HG03039 (cell line): Measurements from ENCODE around the gene ZAP70.
"Not testable (repeated sequence)": the region's sequence is repeated elsewhere in the genome, so short reads cannot be mapped to it uniquely, and the experiment has no call there.

Experiments used
- ATAC-seq: cut with Tn5 transposase; IDR thresholded peaks from one replicate; pipeline ENCODE4 v1.9.1; 2021; ENCODE audit warnings: mild to moderate bottlenecking, moderate library complexity; ENCODE audit not compliant: unreplicated experiment

Gene ZAP70

DNA sequence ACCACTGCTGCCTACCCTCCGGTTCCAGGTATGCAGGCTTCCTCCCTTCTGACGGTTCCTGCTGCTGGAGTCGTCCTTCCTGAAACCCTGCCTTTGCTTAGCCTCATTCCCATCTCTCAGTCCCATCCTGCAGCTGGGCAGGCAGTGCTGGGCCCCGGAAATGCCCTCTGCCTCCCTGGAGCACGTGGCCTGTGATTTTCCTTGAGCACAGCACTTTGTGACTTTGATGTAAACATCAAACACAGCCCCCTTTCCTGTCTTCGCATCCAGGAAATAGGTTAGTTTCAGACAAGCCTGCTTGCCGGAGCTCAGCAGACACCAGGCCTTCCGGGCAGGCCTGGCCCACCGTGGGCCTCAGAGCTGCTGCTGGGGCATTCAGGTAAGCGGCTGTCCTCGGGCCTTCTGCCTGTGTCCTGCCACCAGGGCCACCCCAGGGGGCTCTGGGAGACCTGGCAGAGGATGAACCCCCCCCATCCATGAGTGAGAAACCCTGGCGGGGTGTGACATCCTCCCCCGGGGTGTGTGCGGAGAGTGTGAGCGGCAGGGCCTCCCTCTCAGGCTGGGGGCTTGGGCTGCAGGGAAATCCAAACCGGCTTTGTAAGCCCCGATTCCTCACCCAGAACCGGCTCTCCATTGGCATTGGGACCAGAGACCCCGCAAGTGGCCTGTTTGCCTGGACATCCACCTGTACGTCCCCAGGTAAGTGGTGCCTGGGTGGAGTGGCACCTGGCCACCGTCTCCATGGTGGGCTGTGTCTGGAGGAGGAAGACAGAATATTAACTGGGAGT lies at the start of gene ZAP70:
ZAP70 (plus strand) TSS at position 281 of the 788 bp plus-strand sequence. CDS start 10,461 bp downstream, outside the sequence.
- no peak for ATAC-seq

DNA sequence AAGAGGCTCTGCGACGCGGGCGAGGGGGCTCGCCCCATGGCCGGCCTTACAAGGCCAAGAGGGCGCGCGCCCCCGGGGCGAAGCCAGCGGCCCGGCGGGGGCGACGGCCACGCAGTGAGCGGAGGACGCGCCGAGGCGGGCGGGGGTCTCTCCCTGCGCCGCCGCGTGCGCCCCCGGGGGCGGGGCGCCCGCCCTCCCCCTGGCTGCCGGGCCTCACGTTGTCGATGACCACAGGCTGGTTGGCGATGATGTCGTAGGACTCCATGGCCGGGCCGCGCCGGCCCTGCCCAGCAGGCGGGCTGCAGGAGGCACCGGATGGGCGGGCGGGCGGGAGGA lies 49.8 kb upstream of the ZAP70 start:
- no peak for ATAC-seq

GRCh38 chr2:97663962-97664635 lies 49.3 kb upstream of the ZAP70 start, which contains the start of gene ACTR1B:
ACTR1B (minus strand) TSS chr2:97664044; CDS start chr2:97663890, 154 bp downstream.
- ATAC-seq = peak; percentile 86

DNA sequence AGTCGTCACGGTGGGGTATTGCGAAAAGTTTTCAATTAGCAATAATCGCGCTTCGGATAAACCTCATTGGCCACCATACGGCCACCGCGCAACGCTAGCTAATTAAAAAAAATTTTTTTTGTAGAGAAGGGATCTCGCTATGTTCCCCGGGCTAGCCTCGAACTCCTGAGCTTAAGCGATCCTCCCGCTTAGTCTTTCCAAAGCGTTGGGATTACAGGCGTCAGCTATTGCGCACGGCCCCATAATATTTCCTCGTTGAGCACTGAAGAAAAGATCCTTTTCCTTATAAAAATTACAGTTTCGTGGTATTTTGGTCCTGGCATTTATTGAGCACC lies 48.8 kb upstream of the ZAP70 start:
- no peak for ATAC-seq

- no peak for ATAC-seq
Observed at GRCh38 chr2:97669448-97669847, 43.9 kb upstream of the ZAP70 start, which contains the start of gene C2orf92. C2orf92 (plus strand) TSS chr2:97669713; CDS start chr2:97669789, 76 bp downstream.

DNA sequence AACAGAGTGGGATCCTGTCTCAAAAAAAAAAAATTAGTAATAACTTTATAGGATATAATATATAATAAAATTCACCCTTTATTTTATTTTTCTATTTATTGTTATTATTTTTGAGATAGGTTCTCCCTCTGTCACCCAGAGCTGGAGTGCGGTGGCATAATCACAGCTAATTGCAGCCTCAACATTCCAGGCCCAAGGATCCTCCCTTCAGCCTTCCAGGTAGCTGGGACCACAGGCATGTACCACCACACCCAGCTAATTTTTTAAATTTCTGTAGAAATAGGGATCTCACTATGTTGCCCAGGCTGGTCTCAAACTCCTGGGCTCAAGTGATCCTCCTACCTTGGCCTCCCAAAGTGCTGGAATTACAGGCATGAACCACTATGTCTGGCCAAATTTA lies 42.9 kb upstream of the ZAP70 start:
- ATAC-seq = no peak

DNA sequence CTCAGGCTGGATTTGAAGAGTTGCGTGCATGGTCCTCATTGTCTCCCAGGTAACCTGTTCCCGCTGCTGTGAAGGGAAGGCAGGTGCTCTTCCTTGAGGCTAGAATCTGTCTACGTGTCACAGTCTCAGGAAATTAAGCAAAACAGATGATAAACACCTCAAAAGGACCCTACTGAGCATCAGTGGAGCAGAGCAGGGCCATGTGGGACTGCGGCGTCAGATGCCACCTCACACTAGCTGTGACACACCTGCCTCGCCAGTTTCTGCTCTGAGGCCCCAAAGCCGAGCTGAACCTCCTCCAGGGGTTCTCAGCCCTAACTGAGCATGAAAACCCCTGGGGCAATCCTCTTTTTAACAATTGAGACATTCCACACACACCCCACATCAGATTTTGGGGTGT lies 41.9 kb upstream of the ZAP70 start:
- ATAC-seq = no peak

DNA sequence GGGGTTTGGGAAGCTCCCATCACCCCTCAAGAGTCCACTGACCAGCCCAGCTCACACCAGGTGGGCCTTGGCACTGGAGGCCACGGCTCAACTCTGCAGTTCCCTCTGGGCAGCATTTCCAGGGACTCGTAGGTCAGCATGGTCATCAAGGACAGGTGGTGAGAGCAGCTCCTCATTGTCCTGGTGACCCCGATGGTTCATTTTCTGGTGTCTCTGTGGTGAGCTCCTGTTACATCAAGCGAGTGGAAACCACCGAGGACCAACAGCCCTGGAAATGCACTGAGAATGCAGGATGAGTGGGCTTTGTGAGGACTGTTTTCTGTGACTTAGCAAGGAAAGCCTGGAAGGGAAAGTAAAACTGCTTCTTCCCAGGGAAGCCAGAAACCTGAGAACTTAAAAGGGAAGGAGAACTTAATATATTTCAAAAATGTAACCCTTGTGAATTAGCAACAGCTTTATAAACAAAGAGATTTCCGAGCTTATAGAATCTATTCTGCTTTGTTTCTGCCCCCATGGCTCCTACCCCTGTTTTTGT lies 40.7 kb upstream of the ZAP70 start:
- ATAC-seq = not testable (repeated sequence)

DNA sequence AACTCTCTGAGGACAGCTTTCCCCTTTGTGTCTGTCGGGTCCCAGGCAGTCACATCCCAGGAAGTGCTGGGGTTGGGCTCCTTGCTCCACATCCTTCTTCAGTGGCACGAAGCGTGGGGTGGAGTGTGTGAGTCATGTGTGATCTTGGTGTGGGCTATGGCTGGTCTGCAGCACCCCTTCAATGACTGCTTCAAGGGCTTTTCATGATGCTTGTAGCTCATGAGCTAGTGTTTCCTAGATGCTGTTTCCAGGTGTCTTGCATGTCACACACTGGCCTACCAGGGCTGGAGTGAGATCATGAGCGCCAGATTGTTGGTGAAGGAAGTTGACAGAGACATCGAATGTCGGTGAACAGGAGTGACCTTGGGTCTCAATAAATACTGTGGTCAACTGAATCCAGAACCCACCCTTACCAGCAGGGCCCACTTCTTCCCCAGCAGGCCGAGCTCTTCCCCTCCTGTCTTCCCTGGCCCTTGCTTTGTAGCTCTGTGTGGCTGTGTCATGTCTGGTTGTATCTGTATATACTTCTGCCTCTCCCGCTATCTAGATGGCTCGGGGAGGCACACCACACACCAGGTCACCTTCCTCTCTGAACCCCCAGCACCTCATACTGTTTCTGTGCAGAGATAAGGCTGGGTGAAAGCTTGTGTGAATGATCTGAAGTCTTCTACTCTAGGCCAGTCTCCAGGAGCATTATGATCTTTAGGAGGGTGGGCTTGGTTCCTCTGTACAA lies 40.0 kb upstream of the ZAP70 start:
- no peak for ATAC-seq

- ATAC-seq = no peak
Observed at GRCh38 chr2:97673915-97674283, 39.5 kb upstream of the ZAP70 start.

DNA sequence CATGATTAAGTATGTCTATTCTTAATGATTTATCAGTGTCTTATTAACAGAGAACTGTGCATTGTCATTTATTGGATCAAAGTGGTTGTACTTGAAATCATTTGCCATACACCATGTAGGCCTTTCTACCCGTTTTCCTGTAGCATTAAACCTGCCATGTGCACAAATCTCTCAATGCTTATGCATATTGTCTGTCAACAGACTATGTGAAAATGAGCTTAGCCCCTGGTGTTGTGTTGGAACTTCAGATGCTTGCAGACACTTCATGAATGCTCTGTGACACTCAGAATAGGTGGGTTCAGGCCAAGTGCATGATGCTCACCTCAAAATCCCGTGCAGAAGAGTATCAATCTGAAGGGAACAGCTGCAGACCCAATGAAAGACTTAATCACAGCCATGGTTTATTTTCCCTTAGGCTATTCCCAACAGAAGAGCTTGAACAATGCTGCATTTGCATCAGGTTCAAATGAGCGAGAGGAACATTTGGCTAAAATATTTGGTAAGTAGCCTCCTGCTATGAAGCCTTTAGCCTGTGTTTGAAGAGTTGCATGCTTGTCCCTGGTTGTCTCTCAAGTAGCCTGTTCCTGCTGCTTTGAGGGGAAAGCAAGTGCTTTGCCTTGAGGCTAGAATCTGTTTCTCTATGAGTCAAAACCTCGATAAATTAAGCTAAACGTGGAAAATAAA lies 37.8 kb upstream of the ZAP70 start:
- ATAC-seq = no peak

DNA sequence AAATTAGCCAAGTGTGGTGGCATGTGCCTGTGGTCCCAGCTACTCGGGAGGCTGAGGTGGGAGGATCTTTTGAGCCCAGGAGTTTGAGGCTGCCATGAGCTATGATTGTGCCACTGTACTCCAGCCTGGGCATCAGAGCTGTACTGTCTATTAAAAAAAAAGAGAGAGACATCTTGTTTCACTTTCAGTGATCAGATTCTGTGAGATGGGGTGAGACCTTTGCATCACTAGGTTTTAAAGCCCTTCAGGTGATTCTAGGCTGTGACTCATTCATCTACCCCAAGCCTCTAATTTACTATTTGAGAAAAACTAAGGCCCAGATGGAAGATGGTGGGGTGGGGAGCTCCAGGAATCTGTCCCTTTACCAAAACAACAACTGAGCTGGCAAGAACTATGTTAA lies 36.8 kb upstream of the ZAP70 start:
- no peak for ATAC-seq

GRCh38 chr2:97677480-97677879 lies 35.9 kb upstream of the ZAP70 start:
- ATAC-seq = no peak

DNA sequence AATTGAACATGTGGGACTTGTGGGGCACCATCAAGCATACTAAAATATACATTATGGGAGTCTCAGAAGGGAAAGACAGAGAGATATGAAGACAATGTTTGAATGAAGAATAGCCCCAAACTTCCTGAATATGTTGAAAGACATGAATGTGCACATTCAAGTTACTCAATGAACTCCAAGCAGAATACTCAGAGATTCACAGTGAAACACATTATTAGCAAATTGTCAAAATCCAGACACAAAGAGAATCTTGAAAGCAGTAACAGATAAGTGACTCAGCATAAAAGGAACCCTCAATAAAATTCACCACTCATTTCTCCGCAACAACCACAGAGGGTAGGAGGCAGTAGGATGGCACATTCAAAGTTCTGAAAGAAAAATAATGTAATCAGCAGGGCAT lies 35.1 kb upstream of the ZAP70 start:
- no peak for ATAC-seq

DNA sequence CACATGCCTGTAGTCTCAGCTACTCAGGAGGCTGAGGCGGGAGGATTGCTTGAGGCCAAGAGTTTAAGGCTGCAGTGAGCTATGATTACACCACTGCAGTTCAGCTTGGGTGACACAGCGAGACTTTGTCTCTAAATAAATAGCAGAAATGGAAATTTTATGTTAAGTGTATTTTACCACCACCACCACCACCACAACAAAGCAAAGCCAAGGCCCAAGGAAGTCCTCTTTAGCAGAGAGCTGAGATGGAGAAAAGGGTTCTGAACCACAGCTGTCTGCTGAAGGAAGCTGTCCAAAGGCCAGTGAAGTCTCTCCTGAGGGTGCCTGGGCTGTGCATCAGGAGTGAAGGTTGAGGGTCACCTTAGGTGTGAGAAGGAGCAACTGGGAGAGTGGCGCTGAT lies 26.1 kb upstream of the ZAP70 start:
- not testable (repeated sequence) for ATAC-seq

GRCh38 chr2:97688062-97688827 lies 25.1 kb upstream of the ZAP70 start:
- ATAC-seq = no peak

- ATAC-seq = no peak
Observed at GRCh38 chr2:97691166-97691565, 22.2 kb upstream of the ZAP70 start.

DNA sequence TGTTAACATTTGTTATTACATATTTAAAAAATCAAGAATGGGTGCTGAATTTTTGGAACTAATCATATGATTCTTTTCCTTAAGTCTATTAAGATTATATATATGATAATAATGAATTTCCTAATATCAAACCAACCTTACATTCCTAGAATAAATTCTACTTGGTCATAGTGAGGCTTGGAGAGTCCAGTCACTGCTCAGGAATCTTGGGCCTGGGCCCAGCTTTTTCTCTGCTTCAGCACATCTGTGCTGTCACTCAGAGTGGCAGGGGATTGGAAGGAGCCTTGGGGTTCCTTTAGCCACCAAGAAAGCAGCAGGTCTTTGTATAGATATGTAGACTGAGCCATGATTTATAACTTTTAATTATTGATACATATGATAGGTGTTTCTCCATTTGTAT lies 19.9 kb upstream of the ZAP70 start:
- ATAC-seq = no peak

DNA sequence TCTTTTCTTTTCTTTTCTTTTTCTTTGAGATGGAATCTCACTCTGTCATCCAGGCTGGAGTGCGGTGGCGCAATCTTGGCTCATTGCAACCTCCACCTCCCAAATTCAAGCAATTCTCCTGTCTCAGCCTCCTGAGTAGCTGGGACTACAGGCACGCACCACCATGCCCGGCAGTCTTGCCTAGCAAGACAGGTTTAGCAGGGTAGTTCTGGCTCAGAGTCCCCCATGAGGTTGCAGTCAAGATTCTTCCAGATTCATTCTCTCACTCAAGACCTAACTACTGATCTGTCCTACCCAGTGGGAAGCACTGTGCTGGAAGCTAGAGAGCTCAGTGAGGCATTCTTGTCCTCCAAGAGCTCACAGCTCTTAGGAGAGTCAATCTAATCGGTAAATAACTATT lies 17.6 kb upstream of the ZAP70 start:
- no peak for ATAC-seq
